Type B pancreatic cell (in vitro differentiated cells): ENCODE measurements around the gene CACNA1G. TPM values are rescaled to one million over a fixed set of nuclear protein-coding genes. Genes with fewer than 3 reads are reported as not detected.
A peak's percentile ranks its signal among the peaks of the same experiment; 100 is the strongest.

Experiments
- DNase-seq: peaks from one replicate; pipeline ENCODE4 v3.0.0; 2021; ENCODE audit warnings: mixed read lengths; ENCODE audit not compliant: unreplicated experiment; ENCODE audit errors: extremely low spot score
- H3K27ac Mint-ChIP-seq: 2 replicates; pipeline ENCODE4 v1.8.0; 2021; ENCODE audit warnings: mild to moderate bottlenecking, mixed read lengths
- H3K27me3 Mint-ChIP-seq: 2 replicates; pipeline ENCODE4 v1.8.0; 2021; ENCODE audit warnings: mixed read lengths
- H3K36me3 Mint-ChIP-seq: 2 replicates; pipeline ENCODE4 v1.8.0; 2021; ENCODE audit warnings: mixed read lengths
- H3K4me1 Mint-ChIP-seq: one replicate; pipeline ENCODE4 v1.8.0; 2021; ENCODE audit warnings: mixed read lengths; ENCODE audit not compliant: unreplicated experiment
- H3K4me3 Mint-ChIP-seq: 2 replicates; pipeline ENCODE4 v1.8.0; 2021; ENCODE audit warnings: mild to moderate bottlenecking, mixed read lengths
- H3K9me3 Mint-ChIP-seq: 2 replicates; pipeline ENCODE4 v1.8.0; 2021; ENCODE audit warnings: mixed read lengths
- total RNA-seq: library from RNA; stranded (reverse); gene quantifications from 2 replicates; pipeline ENCODE4 v1.2.1, GENCODE V29; 2021; ENCODE audit warnings: low replicate concordance
- TF ChIP-seq, protein P1 (sequence below): fragments of 200-600 bp; sonication (generic); conservative IDR thresholded peaks from 2 replicates; pipeline ENCODE4 v1.5.0; 2021; ENCODE audit warnings: antibody characterized with exemption, mild to moderate bottlenecking

CACNA1G gene
- total RNA-seq, 1 donor from 2014 or later: 27.8 TPM

- H3K27ac Mint-ChIP-seq: no peak overlapping the region
- peaks cover 9% of the 10 kb centered on the region for H3K27me3 Mint-ChIP-seq
These were observed 28.7 kb downstream of the CACNA1G start for GRCh38 chr17:50589095-50589705.

DNA sequence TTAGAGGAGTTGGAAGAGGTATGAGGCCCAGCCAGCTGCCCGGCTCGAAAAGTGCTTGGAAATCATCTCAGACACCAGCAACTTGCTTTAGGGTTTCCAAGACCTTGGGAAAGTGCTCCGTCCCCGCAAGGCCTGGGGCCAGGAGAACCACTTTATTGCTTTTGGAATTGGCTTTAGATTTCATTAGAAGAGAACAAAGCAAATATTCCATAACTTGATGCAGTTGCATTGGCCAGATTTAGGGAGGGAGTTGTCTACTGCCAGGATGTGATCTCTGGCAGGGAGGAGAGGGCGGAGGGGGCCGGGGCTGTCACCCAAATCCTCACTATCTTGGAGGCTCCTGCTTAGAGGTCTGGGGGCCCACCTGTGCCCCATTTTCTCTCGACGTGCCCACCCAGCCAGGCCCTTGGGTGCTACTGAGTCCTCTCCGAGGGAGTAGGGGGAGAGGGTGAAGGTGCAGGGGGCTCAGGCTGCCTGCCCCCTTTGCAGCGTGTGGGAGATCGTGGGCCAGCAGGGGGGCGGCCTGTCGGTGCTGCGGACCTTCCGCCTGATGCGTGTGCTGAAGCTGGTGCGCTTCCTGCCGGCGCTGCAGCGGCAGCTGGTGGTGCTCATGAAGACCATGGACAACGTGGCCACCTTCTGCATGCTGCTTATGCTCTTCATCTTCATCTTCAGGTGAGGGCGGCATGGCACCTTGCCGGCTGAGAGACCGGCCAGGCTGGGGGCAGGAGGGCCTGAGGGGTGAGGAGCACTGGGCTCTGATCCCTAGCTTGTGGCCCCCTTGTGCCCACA is 30.6 kb downstream of the CACNA1G start:
- H3K27me3 Mint-ChIP-seq: peaks cover 7% of the 10 kb centered on the region
- TF ChIP-seq, protein P1, sequence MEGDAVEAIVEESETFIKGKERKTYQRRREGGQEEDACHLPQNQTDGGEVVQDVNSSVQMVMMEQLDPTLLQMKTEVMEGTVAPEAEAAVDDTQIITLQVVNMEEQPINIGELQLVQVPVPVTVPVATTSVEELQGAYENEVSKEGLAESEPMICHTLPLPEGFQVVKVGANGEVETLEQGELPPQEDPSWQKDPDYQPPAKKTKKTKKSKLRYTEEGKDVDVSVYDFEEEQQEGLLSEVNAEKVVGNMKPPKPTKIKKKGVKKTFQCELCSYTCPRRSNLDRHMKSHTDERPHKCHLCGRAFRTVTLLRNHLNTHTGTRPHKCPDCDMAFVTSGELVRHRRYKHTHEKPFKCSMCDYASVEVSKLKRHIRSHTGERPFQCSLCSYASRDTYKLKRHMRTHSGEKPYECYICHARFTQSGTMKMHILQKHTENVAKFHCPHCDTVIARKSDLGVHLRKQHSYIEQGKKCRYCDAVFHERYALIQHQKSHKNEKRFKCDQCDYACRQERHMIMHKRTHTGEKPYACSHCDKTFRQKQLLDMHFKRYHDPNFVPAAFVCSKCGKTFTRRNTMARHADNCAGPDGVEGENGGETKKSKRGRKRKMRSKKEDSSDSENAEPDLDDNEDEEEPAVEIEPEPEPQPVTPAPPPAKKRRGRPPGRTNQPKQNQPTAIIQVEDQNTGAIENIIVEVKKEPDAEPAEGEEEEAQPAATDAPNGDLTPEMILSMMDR: no peak
- no peak overlapping the region for H3K27ac Mint-ChIP-seq
- peaks cover 36% of the 10 kb centered on the region for H3K4me1 Mint-ChIP-seq
- no peak for DNase-seq
- no peaks in the 10 kb centered on the region for H3K36me3 Mint-ChIP-seq
- no peak overlapping the region for H3K4me3 Mint-ChIP-seq
- H3K9me3 Mint-ChIP-seq: no peaks in the 10 kb centered on the region

More at GRCh38 chr17:50589095-50589705, 28.7 kb downstream of the CACNA1G start:
- Mint-ChIP-seq H3K36me3 (no peaks in the 10 kb centered on the region), H3K9me3 (no peaks in the 10 kb centered on the region), H3K4me3 (peak overlapping the region; percentile 25), H3K4me1 (peaks cover 48% of the 10 kb centered on the region)
- no peak for DNase-seq
- TF ChIP-seq, protein P1: no peak

- no peak overlapping the region for H3K4me3 Mint-ChIP-seq
- H3K4me1 Mint-ChIP-seq: peaks cover 25% of the 10 kb centered on the region
- H3K36me3 Mint-ChIP-seq: no peaks in the 10 kb centered on the region
- TF ChIP-seq, protein P1: no peak
- peaks cover 2% of the 10 kb centered on the region for H3K27me3 Mint-ChIP-seq
- H3K9me3 Mint-ChIP-seq: no peaks in the 10 kb centered on the region
- DNase-seq: no peak
- H3K27ac Mint-ChIP-seq: no peak overlapping the region
These were observed 32.8 kb downstream of the CACNA1G start for GRCh38 chr17:50593321-50593720.

DNA sequence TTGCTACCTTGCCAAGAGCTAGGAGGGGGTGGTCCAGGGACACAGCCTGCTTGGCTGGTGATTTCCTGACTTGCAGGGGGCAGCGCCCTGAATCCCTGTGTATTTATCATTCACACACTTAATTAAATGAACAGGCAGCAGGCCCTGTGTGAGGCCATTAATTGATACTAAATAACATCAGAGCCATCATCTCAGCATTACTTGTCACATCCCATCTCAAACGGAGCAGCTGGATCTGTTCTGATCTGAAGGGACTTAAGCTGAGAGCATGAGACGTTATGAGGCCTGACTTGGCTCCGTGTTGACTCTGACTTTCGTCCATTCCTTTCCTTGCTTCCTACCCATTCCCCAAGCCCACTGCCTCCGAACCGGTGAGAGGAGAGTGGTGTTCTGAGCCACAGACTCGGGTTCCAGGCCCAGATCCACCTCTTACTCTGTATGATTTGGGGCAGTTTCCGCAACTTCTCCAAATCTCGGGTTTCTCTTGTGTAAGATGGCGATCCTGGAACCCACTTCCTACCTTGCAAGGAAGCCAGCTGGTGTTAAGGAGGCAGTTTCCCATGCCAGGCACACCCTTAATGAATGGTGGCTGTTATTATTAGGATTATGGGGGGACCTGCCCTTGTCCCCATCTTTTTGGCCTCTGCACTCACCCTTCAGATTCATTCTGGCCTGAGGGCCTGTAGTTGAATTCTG is 33.8 kb downstream of the CACNA1G start:
- Mint-ChIP-seq H3K27ac (no peak overlapping the region), H3K36me3 (no peaks in the 10 kb centered on the region), H3K4me1 (peaks cover 19% of the 10 kb centered on the region), H3K9me3 (no peaks in the 10 kb centered on the region), H3K27me3 (peaks cover 2% of the 10 kb centered on the region), H3K4me3 (no peak overlapping the region)
- no peak for DNase-seq
- TF ChIP-seq, protein P1: no peak

GRCh38 chr17:50594892-50595291 is 34.4 kb downstream of the CACNA1G start:
- peaks cover 14% of the 10 kb centered on the region for H3K4me1 Mint-ChIP-seq
- no peak overlapping the region for H3K4me3 Mint-ChIP-seq
- no peaks in the 10 kb centered on the region for H3K36me3 Mint-ChIP-seq
- peaks cover 2% of the 10 kb centered on the region for H3K27me3 Mint-ChIP-seq
- H3K27ac Mint-ChIP-seq: no peak overlapping the region
- no peak for DNase-seq
- TF ChIP-seq, protein P1: no peak
- no peaks in the 10 kb centered on the region for H3K9me3 Mint-ChIP-seq
